GM19397 (cell line): ENCODE measurements around the gene PPP2CA.
A peak's percentile ranks its signal among the peaks of the same experiment; 100 is the strongest.
"Not testable (repeated sequence)": the region's sequence is repeated elsewhere in the genome, so short reads cannot be mapped to it uniquely, and the experiment has no call there.

Experiments used
- ATAC-seq: cut with Tn5 transposase; IDR thresholded peaks from one replicate; pipeline ENCODE4 v1.9.1; 2021; ENCODE audit warnings: mild to moderate bottlenecking, moderate library complexity; ENCODE audit not compliant: unreplicated experiment

Gene PPP2CA

GRCh38 chr5:134245692-134246091 lies 19.8 kb upstream of the PPP2CA start:
- no peak for ATAC-seq

DNA sequence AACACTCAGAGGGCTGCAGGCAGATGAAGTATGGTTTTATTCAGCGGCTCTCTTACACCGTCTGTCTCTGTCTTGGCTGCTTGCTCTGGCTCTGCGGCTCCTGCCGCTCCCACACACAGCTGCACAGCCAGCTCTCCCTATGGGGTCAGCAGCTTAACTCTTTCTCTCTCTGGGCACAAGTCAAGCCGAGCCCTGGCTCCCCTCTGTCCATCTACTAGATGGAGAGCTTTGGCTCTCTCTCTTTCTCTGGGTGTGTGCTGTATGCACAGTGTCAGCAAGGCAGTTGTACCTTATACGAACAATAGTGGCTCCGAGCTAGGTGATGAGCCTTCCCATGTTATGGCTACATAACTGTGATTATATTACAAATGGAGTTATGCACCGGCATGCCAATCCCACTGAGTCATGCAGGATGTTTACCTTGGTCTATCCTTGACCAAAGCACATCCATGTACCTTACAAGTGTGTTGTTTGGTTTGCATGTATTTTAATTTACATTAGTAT lies 19.3 kb upstream of the PPP2CA start:
- ATAC-seq, result no peak

GRCh38 chr5:134242146-134242545 lies 16.3 kb upstream of the PPP2CA start:
- ATAC-seq, result no peak

GRCh38 chr5:134240421-134240962 lies 14.6 kb upstream of the PPP2CA start:
- ATAC-seq, result no peak

DNA sequence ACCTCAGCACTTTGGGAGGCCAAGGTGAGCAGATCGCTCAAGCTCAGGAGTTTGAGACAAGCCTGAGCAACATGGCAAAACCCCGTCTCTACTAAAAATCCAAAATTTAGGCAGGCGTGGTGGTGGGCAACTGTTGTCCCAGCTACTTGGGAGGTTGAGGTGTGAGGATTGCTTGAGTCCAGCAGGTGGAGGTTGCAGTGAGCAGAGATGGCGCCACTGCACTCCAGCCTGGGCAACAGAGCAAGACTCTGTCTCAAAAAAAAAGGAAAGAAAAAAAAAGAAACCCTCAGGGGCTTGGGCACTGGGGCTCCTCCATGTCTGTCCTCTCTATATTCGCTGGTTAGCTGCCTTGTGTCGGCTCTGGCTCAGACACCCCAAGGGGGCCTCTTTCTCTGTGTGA lies 10.9 kb upstream of the PPP2CA start:
- no peak for ATAC-seq

DNA sequence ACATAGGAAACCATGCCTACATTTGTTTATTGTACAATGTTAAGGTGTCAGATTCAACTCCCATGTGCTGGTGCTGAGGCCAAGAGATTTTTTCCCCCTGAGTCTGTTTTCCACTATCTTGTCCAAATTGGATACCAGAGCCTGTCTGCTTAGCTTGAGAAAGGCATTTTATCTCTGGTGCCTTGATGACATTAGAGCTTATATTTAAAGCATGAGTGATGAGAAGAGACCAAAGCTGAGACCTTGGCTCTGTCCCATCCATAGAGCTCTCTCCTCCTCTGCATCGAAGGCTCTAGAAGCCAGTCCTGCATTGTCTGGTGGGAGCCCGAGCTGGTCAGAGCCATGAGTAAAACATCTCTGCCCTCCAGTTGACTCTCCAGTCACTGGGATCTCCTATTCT lies 10.4 kb upstream of the PPP2CA start:
- no peak for ATAC-seq

DNA sequence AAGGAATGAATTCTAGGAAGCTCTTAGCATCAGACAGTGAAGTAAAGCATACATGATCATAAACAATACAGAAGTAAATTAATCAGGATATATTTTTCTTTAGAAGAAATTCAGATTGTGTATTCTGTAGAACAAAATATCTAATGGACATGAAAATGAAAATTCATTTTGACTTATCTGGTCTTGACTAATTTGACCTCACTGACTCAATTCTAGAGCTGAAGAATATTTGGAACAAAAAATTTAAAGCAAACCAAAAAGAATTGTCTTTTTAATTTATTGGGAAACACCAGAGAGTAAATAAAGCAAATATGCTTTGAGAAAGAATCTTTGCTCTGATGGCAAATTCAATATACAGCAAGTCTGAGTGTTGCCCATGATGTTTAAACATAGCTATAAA lies 2.8 kb upstream of the PPP2CA start:
- no peak for ATAC-seq

GRCh38 chr5:134227776-134228175 lies 1.9 kb upstream of the PPP2CA start:
- no peak for ATAC-seq

GRCh38 chr5:134227259-134227658 lies 1.4 kb upstream of the PPP2CA start:
- no peak for ATAC-seq

DNA sequence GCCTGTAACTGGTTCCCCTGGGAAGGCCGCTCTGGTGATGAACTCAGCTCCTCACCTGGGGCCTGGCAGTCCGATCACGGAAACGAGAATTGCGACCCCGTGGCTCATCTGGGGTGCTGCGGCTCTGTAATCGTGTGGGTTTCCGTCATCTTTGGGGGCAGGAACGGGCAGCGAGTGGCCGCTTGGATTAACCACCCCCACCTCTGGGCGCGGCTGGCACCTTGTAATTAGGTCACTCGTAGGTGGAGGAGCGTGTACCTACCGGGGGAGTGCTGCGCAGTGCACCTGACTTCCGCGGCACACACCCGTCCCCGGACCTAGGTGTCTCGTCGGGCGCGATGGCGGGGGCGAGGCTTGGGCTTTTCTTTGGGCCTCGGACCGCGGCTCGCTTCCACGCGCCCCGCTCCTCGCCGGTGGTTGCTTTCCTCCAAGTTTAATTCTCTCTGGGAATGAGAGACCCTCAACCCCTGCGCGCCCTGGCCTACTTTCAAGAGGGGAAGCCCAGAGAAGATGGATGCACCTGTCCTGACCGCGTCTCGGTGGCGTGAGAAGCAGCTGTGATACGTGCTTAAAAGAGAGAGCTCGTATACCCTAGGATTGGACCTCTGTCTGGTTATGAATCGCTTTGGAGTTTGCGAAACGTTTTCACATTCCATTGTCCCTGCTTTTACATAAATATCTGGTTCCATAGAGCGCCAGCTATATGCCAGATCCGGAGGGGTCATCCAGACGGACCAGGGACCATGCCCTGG lies 744 bp upstream of the PPP2CA start:
- peak; percentile 9 for ATAC-seq

DNA sequence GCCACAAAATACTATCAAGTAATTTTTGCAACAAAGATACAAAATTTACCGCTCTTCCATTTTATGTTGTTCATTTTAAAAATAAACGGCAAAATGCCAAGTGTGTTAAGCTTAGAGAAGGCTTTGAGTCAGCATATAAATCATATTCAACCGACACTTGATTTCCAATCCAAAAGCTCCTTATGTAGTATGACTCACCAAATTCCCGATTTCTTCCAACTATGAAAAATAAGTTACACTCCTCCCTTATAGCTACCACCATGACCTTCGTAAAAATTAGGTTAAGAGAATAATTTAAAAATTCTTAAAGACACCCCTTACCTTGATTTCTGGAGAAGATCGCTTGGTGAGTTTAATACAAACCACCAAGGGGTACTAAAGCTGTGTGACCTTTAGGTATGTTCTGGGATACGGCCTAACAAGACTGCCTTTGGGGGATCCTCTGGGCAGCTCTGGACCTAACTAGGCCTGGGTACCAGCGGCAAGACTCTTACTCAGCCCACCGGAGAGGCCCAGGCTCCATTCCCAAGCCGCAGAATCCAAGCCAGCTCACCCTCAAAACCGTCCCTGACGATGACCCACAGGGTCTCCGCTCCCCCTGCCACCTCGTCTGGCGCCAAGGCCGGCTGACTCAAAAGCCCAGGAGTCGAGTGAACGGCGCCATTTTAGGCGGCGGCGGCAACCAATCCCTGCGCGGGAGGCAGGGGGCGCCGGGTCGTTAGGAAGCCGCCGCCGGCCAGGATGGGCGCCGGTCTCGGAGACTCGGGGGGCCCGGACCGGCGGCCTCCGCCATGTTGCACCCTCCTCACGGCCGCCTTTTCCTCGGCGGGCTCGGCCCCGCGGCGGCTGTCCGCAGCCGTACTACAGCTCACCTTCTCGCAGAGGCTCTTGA lies 739 bp downstream of the PPP2CA start:
- peak; percentile 32 for ATAC-seq

DNA sequence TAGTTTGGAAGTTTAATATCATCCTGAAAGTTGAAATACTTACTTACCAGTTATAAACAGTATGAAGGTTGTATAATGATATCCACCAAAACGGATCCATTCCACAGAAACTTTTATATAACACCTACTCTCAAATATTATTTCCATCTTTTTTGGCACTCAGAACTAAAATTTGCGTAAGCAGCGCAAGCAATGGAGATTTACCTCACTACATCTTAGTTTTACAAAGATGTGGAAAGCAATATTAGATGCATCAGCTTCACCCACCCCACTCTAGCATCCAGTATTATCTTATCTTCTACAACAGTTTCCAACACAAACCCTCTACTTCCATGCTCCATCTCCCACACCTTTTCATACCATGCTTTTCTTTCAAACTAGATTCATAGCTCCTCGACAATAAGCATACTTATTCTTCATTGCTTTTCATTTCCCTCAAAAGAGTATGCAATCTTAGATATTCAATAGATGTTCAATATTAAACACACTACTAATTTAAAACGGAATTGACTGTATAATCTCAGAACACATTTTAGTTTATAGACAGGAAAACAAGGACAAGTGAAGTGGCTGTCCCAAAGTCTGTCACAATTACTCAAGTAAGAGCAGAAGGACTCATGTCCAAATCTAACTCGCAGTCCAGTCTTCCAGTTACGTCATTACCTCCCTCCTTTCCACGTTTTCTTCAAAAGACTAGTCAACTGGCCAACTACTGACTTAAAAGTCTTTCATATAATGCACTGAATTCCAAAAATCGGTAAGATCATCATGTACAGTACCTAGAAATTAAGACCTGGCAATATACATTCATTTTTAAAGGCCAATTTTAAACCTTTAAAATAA lies 2.2 kb downstream of the PPP2CA start:
- no peak for ATAC-seq

GRCh38 chr5:134221690-134222089 lies 4.2 kb downstream of the PPP2CA start:
- ATAC-seq, result not testable (repeated sequence)

DNA sequence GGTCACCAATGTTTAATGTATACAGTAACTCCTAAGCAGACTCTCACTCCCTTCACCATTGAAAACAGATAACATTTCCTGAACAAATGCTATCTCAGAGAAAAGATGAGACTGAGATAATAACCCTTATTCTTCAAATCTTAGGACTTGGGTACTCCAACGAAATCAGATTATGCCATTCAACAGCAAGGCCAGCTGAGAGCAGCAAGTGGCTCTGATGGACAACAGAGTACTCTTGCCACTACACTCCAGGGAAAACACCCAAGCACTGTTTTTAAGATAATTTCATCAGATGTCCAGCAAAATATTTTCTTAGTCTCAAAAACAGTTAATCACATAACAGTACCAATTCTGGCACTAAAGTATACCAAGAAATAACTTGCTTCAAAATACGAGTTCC lies 10.1 kb downstream of the PPP2CA start:
- ATAC-seq, result no peak

DNA sequence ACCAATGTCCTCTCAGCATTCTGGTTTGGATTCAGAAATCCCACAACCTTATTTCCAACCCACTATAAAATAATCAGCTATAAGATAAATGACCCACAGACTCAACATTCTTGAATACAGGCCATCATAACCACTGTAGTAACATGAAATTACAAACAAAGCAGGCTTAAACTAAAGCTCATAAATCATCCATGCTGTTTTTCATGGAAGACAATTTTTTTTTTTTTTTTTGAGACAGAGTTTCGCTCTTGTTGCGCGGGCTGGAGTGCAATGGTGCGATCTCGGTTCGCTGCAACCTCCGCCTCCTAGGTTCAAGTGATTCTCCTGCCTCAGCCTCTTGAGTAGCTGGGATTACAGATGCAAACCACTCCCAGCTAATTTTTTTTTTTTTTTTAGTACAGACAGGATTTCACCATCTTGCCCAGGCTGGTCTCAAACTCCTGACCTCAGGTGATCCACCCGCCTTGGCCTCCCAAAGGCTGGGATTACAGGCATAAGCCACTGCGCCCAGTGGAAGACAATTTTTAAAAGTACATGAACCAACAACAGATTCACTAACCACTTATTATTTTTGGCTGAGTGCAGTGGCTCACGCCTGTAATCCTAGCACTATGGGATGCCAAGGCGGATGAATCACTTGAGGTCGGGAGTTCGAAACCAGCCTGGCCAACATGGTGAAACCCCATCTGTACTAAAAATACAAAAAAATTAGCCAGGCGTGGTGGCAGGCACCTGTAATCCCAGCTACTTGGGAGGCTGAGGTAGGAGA lies 14.4 kb downstream of the PPP2CA start:
- not testable (repeated sequence) for ATAC-seq

DNA sequence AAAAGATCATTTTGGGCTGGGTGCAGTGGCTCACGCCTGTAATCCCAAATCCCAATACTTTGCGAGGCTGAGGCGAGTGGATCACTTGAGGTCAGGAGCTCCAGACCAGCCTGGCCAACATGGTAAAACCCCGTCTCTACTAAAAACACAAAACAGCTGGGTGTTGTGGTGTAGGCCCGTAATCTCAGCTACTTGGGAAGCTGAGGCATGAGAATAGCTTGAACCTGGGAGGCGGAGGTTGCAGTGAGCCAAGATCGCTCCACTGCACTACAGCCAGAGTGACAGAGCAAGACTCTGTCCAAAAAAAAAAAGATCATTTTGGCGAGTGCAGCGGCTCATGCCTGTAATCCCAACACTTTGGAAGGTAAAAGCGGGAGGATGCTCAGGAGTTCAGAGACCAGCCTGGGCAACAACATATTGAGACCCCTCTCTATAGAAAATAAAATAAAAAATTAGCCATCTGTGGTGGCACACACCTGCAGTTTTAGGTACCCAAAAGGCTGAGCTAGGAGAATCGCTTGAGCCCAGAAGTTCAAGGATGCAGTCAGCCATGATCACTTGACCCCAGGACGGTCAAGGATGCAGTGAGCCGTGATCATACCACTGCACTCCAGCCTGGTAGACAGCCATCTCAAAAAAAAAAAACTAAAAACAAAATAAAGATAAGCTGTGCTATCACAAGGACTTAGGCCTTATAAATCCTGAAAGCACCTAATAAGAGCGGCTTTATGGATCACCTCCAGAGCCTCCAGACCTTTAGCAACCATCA lies 16.2 kb downstream of the PPP2CA start:
- no peak for ATAC-seq

GRCh38 chr5:134207696-134208095 lies 18.2 kb downstream of the PPP2CA start:
- ATAC-seq, result no peak

- ATAC-seq, result no peak
Measured at GRCh38 chr5:134206627-134207160, 19.2 kb downstream of the PPP2CA start.

- no peak for ATAC-seq
Measured at GRCh38 chr5:134204575-134204974, 21.3 kb downstream of the PPP2CA start.
